HL-60 (cell line): Measurements from ENCODE around the gene SHOC2.

Source experiments
- DNase-seq, 2 experiments: peaks; one replicate each; pipeline ENCODE4 v3.0.0-alpha.2; 2010 to 2020; ENCODE audit warnings: low read depth in 1 of 2, low spot score in 1 of 2
- H3K27ac ChIP-seq: fragments of 250-450 bp; sonication (Bioruptor Pico); replicated peaks from 2 replicates; pipeline ENCODE4 v1.5.1; 2020; ENCODE audit warnings: mild to moderate bottlenecking, moderate library complexity
- H3K27me3 ChIP-seq: fragments of 250-450 bp; sonication (Bioruptor Pico); 2 replicates; pipeline ENCODE4 v1.5.1; 2021; ENCODE audit warnings: mild to moderate bottlenecking, moderate library complexity; ENCODE audit not compliant: insufficient read depth, poor library complexity, severe bottlenecking
- H3K4me3 ChIP-seq: replicated peaks from 2 replicates; pipeline ENCODE4 v1.5.1; 2011; ENCODE audit warnings: mild to moderate bottlenecking, control low read depth, low read length; ENCODE audit not compliant: insufficient read depth
- GABPA ChIP-seq: IDR thresholded peaks from 2 replicates; pipeline ENCODE4 v1.6.1; 2012; ENCODE audit warnings: low read depth
- POLR2AphosphoS5 ChIP-seq: IDR thresholded peaks from 2 replicates; pipeline ENCODE4 v1.6.1; 2012; ENCODE audit warnings: low read depth
- REST ChIP-seq: IDR thresholded peaks from 2 replicates; pipeline ENCODE4 v1.6.1; 2012; ENCODE audit warnings: low read depth; ENCODE audit not compliant: insufficient replicate concordance
- SPI1 ChIP-seq: IDR thresholded peaks from 2 replicates; pipeline ENCODE4 v1.6.1; 2012; ENCODE audit warnings: low read depth, mild to moderate bottlenecking, borderline replicate concordance
- TF ChIP-seq, protein P1 (sequence below): IDR thresholded peaks from one replicate; pipeline ENCODE4 v1.5.1; 2011; ENCODE audit warnings: low read length, control low read depth, inconsistent platforms; ENCODE audit not compliant: insufficient read depth

Gene SHOC2

GRCh38 chr10:110985497-110986275 lies 66.3 kb downstream of the SHOC2 start:
- no peak for DNase-seq
- Histone ChIP-seq H3K27ac (no peak overlapping the region), H3K4me3 (no peak overlapping the region), H3K27me3 (no peaks in the 10 kb centered on the region)
- no peak for TF ChIP-seq SPI1
- TF ChIP-seq REST: no peak
- TF ChIP-seq, protein P1, sequence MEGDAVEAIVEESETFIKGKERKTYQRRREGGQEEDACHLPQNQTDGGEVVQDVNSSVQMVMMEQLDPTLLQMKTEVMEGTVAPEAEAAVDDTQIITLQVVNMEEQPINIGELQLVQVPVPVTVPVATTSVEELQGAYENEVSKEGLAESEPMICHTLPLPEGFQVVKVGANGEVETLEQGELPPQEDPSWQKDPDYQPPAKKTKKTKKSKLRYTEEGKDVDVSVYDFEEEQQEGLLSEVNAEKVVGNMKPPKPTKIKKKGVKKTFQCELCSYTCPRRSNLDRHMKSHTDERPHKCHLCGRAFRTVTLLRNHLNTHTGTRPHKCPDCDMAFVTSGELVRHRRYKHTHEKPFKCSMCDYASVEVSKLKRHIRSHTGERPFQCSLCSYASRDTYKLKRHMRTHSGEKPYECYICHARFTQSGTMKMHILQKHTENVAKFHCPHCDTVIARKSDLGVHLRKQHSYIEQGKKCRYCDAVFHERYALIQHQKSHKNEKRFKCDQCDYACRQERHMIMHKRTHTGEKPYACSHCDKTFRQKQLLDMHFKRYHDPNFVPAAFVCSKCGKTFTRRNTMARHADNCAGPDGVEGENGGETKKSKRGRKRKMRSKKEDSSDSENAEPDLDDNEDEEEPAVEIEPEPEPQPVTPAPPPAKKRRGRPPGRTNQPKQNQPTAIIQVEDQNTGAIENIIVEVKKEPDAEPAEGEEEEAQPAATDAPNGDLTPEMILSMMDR: no peak
- TF ChIP-seq POLR2AphosphoS5: no peak
- TF ChIP-seq GABPA: no peak

DNA sequence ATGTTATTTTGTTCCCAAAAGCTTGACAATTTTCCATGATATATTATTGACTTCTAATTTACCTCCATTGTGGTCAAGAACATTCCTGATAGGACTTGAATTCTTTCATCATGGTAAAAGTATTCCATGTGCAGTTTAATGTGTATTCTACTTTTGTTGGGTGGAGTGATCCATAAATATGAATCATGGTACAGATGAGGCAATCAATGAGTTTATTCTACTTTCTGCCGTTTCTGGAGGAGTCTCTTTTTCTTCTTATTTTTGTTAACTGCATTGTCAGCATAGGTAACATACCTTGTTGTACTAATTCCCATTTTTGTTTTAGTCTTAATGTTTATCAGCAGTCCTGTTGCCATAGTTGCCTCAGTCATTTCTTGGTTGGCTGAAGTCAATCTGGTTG lies 69.6 kb downstream of the SHOC2 start:
- no peaks in the 10 kb centered on the region for H3K27me3 ChIP-seq

GRCh38 chr10:110992006-110992800 lies 72.8 kb downstream of the SHOC2 start:
- Histone ChIP-seq H3K27ac (no peak overlapping the region), H3K4me3 (no peak overlapping the region), H3K27me3 (no peaks in the 10 kb centered on the region)
- no peak for TF ChIP-seq POLR2AphosphoS5
- TF ChIP-seq GABPA: no peak
- TF ChIP-seq, protein P1: no peak
- no peak for TF ChIP-seq REST
- TF ChIP-seq SPI1: no peak
- DNase-seq: no peak

More for the DNA sequence above, 69.6 kb downstream of the SHOC2 start:
- TF ChIP-seq, protein P1: no peak
- Histone ChIP-seq H3K4me3 (no peak overlapping the region), H3K27ac (no peak overlapping the region)
- no peak for DNase-seq
